Muscle layer of duodenum (tissue), 2 donors: ENCODE measurements around the gene DENR.

Experiments used
- H3K27ac ChIP-seq: one replicate; pipeline ENCODE4 v1.7.0; 2013; ENCODE audit warnings: mild to moderate bottlenecking, low read length
- H3K27me3 ChIP-seq: one replicate; pipeline ENCODE4 v1.7.0; 2013; ENCODE audit warnings: low read depth, mild to moderate bottlenecking, control low read depth, low read length
- H3K36me3 ChIP-seq, 2 donors: one replicate each; pipeline ENCODE4 v1.7.0; 2013; ENCODE audit warnings: low read length in 2 of 2, control low read depth in 1 of 2, mild to moderate bottlenecking in 1 of 2; ENCODE audit not compliant: insufficient read depth in 2 of 2, control insufficient read depth in 1 of 2
- H3K4me1 ChIP-seq, 2 donors: one replicate each; pipeline ENCODE4 v1.7.0; 2013; ENCODE audit warnings: low read length in 2 of 2, mild to moderate bottlenecking in 2 of 2, control low read depth in 1 of 2, moderate library complexity in 1 of 2; ENCODE audit not compliant: insufficient read depth in 2 of 2, control insufficient read depth in 1 of 2
- H3K4me3 ChIP-seq, 2 donors: one replicate each; pipeline ENCODE4 v1.7.0; 2013; ENCODE audit warnings: low read length in 2 of 2, low read depth in 1 of 2, mild to moderate bottlenecking in 1 of 2
- H3K9me3 ChIP-seq, 2 donors: one replicate each; pipeline ENCODE4 v1.7.0; 2013; ENCODE audit warnings: low read length in 2 of 2, control low read depth in 1 of 2, mild to moderate bottlenecking in 1 of 2; ENCODE audit not compliant: control insufficient read depth in 1 of 2
- donor health status: healthy.

DENR gene

DNA sequence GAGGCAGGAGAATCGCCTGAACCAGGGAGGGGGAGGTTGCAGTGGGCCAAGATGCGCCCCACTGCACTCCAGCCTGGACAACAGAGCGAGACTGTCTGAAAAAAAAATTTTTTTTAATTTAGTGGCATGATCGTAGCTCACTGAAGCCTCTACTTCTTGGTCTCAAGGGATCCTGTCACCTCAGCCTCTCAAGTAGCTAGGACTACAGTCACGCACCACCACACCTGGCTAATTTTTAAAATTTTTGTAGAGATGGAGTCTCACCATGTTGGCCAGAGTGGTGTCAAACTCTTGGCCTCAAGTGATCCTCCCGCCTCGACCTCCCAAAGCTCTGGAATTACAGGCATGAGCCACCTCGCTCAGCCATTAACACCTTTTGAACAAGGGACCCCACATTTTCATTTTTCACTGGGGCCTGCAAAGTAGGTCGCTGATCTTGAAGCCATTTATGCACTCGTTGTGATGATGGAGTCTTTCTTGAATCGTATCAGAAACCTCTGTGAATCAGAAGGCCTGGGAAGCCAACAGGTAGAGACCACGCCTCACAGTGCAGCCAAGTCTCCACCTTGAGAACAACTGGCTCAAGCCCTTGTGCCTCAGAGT is 27.9 kb upstream of the DENR start:
- Histone ChIP-seq H3K9me3 (no peaks in the 10 kb centered on the region), H3K4me3 (no peak overlapping the region), H3K27me3 (no peaks in the 10 kb centered on the region), H3K27ac (no peak overlapping the region), H3K4me1 (no peaks in the 10 kb centered on the region), H3K36me3 (no peaks in the 10 kb centered on the region)

GRCh38 chr12:122725452-122726079 is 27.1 kb upstream of the DENR start:
- Histone ChIP-seq H3K9me3 (no peaks in the 10 kb centered on the region), H3K27me3 (peaks cover 4% of the 10 kb centered on the region), H3K27ac (no peak overlapping the region), H3K4me3 (no peak overlapping the region), H3K36me3 (no peaks in the 10 kb centered on the region), H3K4me1 (no peaks in the 10 kb centered on the region)

DNA sequence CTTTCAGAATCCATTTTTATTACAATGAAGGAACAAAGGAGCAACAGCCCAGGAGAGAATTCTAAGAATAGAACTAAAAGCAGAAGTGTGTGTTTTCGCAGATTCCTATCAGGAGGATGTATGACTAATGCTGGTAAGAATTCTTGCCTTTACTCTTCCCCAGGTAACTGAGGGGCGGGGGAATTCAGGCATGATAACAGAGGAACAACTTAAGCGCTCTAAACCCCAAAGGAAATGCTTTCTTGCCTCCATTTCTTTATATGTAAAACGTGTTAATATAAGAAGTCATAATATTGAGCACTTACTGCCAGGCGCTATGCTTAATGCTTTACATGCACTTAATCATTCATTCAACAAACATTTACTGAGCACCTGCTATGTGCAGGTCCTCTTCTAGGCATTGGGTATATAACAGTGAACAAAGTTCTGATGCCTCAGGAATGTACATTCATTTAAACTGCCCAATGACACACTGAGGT is 26.5 kb upstream of the DENR start:
- H3K4me3 ChIP-seq = no peak overlapping the region

GRCh38 chr12:122729583-122730214 is 22.9 kb upstream of the DENR start:
- no peak overlapping the region for H3K27ac ChIP-seq
- no peaks in the 10 kb centered on the region for H3K36me3 ChIP-seq
- H3K9me3 ChIP-seq = no peaks in the 10 kb centered on the region
- H3K4me3 ChIP-seq = no peak overlapping the region
- no peaks in the 10 kb centered on the region for H3K4me1 ChIP-seq
- peaks cover 4% of the 10 kb centered on the region for H3K27me3 ChIP-seq

More for the DNA sequence above, 26.5 kb upstream of the DENR start:
- no peak overlapping the region for H3K27ac ChIP-seq
- H3K27me3 ChIP-seq = peaks cover 4% of the 10 kb centered on the region
- no peaks in the 10 kb centered on the region for H3K4me1 ChIP-seq
- H3K9me3 ChIP-seq = no peaks in the 10 kb centered on the region
- H3K36me3 ChIP-seq = no peaks in the 10 kb centered on the region

- H3K9me3 ChIP-seq = no peaks in the 10 kb centered on the region
- H3K4me1 ChIP-seq = no peaks in the 10 kb centered on the region
- peak within 1 kb of the TSS; percentile 9 to 15 for H3K4me3 ChIP-seq
- peaks cover 4% of the 10 kb centered on the region for H3K27me3 ChIP-seq
- no peaks in the 10 kb centered on the region for H3K36me3 ChIP-seq
- no peak within 1 kb of the TSS for H3K27ac ChIP-seq
Measured at GRCh38 chr12:122730215-122731014, 22.2 kb upstream of the DENR start, which contains the start of gene HCAR1. TSS of gene HCAR1 (minus strand) at chr12:122730844. CDS start at chr12:122730339, 505 bp downstream.

DNA sequence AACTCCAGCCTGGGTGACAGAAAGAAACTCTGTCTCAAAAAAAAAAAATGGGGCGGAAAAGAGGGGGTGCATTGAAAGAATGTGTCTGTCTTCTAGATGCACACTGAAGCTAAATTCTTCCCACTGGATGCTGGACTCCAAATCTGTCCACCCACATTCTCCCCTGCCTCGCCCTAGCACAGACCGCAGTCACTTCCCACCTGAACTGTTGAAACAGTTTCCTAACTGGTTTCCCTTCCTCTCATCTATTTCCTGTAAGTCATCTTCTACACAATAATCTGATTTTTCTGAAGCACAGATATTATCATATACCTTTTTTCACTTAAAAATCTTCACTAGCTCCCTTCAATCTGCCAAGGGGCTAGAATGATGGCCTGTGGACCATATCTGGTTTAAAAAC is 20.5 kb upstream of the DENR start:
- no peaks in the 10 kb centered on the region for H3K4me1 ChIP-seq
- H3K27ac ChIP-seq = no peak overlapping the region
- H3K9me3 ChIP-seq = no peaks in the 10 kb centered on the region
- no peaks in the 10 kb centered on the region for H3K36me3 ChIP-seq
- no peak overlapping the region for H3K4me3 ChIP-seq
- peaks cover 4% of the 10 kb centered on the region for H3K27me3 ChIP-seq

DNA sequence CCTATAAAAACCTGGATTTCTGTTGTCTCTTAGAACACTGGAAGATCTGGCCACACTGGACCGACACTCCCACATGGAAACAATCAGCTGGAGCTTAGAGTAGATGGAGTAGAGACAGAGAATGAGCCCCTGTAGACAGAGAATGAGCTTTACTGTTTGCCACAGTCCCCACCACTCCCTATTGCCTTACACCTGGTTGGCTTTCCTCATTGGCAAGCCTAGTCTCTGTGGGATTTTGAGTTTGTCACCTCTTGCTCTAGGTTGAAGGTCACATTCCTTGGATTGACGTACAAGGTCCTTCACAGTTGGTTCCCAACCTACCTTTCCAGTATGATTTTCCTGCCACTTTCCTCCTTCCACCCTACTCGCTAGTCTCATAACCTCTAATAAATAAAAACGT is 20.0 kb upstream of the DENR start:
- Histone ChIP-seq H3K27me3 (peaks cover 4% of the 10 kb centered on the region), H3K4me3 (no peak overlapping the region), H3K27ac (no peak overlapping the region), H3K4me1 (no peaks in the 10 kb centered on the region), H3K9me3 (no peaks in the 10 kb centered on the region), H3K36me3 (no peaks in the 10 kb centered on the region)

DNA sequence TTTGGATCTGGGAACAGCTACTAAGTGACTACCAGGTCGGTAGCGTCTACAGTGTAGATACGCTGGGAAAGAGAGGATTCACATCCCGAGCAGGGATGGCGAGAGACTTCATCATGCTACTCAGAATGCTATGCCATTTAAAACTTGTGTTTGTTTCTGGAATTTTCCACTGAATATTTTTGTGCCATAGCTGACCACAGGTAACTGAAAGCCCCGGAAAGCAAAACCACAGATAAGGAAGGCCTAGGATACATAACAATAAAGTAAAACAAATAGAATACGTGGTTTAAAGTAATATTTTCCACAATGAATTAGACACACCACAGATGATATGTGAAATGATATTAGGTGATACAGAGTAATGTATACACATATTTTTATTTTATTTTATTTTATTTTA is 14.1 kb upstream of the DENR start:
- Histone ChIP-seq H3K27me3 (no peaks in the 10 kb centered on the region), H3K4me3 (no peak overlapping the region)

DNA sequence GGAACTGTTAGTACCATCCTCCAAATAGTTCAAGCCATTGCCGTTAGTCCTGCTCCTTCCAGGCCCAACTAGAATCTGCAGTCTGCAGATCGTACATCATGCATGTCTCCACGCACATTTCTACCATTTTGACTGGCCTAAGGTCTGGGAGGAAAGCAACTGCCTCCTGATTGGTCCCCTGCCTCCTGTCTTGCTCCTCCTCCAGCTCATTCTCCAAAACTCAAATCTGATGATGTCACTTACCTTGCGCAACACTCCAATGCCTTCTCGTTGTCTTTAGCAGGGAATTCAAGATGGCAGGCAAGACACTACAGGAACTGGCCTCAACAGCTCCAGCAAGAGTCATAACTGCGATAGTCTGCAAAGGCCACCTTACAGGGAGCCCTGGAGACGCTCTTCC is 12.3 kb upstream of the DENR start:
- no peaks in the 10 kb centered on the region for H3K36me3 ChIP-seq
- no peak overlapping the region for H3K27ac ChIP-seq
- H3K9me3 ChIP-seq = no peaks in the 10 kb centered on the region
- no peaks in the 10 kb centered on the region for H3K4me1 ChIP-seq
- H3K4me3 ChIP-seq = no peak overlapping the region
- H3K27me3 ChIP-seq = no peaks in the 10 kb centered on the region

More for the DNA sequence above, 14.1 kb upstream of the DENR start:
- Histone ChIP-seq H3K9me3 (no peaks in the 10 kb centered on the region), H3K4me1 (no peaks in the 10 kb centered on the region), H3K27ac (no peak overlapping the region), H3K36me3 (no peaks in the 10 kb centered on the region)

DNA sequence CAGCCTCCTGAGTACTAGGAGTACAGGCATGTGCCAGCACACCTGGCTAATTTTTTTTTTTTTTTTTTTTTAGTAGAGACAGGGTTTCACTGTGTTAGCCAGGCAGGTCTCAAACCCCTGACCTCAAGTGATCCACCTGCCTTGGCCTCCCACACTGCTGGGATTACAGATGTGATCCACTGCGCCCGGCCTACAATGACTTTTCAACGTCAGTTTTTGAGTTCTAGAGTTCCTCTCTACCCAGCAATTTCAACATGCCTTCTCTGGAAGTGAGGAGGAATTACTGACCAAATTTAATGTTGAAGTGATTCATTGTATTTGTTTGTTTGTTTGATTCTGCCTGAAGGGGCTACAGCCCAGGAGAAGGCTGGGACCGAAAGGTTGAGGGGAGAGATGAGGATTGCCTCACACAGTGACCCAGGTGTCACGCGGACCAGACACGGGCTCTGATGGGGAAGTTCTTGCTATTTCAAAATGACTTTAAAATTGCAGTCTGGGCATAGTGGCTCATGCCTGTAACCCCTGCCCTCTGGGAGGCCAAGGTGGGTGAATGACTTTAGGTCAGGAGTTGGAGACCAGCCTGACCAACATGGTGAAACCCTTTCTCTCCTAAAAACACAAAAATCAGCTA is 8.6 kb upstream of the DENR start:
- no peak overlapping the region for H3K4me3 ChIP-seq
- H3K9me3 ChIP-seq = no peaks in the 10 kb centered on the region
- H3K4me1 ChIP-seq = no peaks in the 10 kb centered on the region
- no peaks in the 10 kb centered on the region for H3K36me3 ChIP-seq
- H3K27ac ChIP-seq = no peak overlapping the region
- no peaks in the 10 kb centered on the region for H3K27me3 ChIP-seq
